Ishikawa (cell line): ENCODE measurements around the gene SEL1L3.

ENCODE experiments used
- CEBPB ChIP-seq: IDR thresholded peaks from 2 replicates; pipeline ENCODE4 v1.6.1; 2012
- CREB1 ChIP-seq: IDR thresholded peaks from 2 replicates; pipeline ENCODE4 v1.6.1; 2012; ENCODE audit warnings: low read depth
- EGR1 ChIP-seq: IDR thresholded peaks from 2 replicates; pipeline ENCODE4 v1.6.1; 2012
- EP300 ChIP-seq: IDR thresholded peaks from 2 replicates; pipeline ENCODE4 v1.6.1; 2012; ENCODE audit warnings: borderline replicate concordance
- FOXM1 ChIP-seq: IDR thresholded peaks from 2 replicates; pipeline ENCODE4 v1.6.1; 2012; ENCODE audit warnings: low read depth, borderline replicate concordance
- NFIC ChIP-seq: IDR thresholded peaks from 2 replicates; pipeline ENCODE4 v1.6.1; 2012
- RAD21 ChIP-seq: IDR thresholded peaks from 2 replicates; pipeline ENCODE4 v1.6.1; 2012; ENCODE audit warnings: low read depth
- TAF1 ChIP-seq: IDR thresholded peaks from 2 replicates; pipeline ENCODE4 v1.6.1; 2012; ENCODE audit warnings: low read depth, mild to moderate bottlenecking
- TCF12 ChIP-seq: IDR thresholded peaks from 2 replicates; pipeline ENCODE4 v1.6.1; 2012; ENCODE audit warnings: low read depth
- TEAD4 ChIP-seq: IDR thresholded peaks from 2 replicates; pipeline ENCODE4 v1.6.1; 2012
- YY1 ChIP-seq: IDR thresholded peaks from 2 replicates; pipeline ENCODE4 v1.6.1; 2012; ENCODE audit warnings: low read depth
- ZBTB7A ChIP-seq: IDR thresholded peaks from 2 replicates; pipeline ENCODE4 v1.6.1; 2012; ENCODE audit warnings: low read depth
- TF ChIP-seq, protein P1 (sequence below): IDR thresholded peaks from 2 replicates; pipeline ENCODE4 v1.6.1; 2012
- TF ChIP-seq, protein P2 (sequence below): IDR thresholded peaks from 2 replicates; pipeline ENCODE4 v1.6.1; 2012
- TF ChIP-seq, protein P3 (sequence below): IDR thresholded peaks from 2 replicates; pipeline ENCODE4 v1.6.1; 2012; ENCODE audit warnings: low read depth, mild to moderate bottlenecking

The SEL1L3 gene

DNA sequence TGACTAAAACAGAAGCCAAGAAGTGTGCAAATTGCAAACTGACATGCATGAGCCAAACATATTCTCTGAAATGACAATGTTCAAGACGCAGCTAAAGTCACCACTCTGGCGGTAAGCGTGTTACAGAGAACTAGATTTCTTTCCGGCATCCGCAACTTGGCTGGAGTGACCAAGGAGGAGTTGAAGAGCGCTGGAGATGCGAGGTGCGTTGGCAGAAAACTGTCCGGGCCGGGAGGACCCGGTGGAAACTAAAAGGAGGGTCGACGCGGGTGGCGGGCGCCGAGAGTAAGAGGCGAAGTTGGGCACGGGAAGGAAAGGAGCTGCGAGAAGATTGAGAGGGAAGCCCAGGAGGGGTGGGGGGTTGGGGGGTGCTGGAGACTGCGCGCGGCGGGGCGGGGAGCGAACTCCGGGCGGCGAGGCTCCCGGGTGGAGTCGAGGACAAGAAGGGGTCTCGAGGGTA is 807 bp downstream of the SEL1L3 start:
- TF ChIP-seq FOXM1 (no peak), YY1 (no peak), RAD21 (no peak), TCF12 (no peak), TAF1 (no peak), CREB1 (no peak)

DNA sequence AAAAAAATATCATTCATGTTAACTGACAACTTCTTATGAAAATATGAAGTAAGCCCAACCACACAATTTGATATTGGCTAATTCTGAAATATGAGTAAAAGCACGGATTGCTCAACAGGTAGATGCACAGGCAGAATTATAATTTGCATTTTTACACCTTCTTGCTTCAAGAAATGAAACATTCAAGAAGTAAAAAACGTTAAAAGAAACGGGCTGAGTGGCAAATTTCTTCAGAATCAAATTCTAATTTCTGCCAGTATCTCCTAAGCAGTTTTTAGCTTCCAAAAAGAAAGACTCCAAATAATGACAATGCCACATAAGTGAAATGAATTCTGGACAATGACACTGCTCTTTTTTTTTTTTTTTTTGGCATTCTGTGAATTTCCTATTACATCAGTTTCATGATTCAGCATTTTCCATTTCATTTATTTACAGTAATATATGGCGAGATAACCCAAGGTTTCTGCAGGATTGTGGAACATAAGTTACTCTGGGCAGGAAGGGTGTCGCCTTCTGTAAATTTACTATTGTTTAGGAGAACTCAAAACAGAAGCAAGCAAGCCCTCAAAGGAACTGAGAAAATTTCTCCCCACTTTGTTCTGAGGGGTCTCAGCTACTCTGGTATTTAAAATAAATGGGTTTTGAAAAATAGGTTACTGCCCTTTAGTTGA is 1.4 kb downstream of the SEL1L3 start:
- TF ChIP-seq CEBPB (peak; percentile 72), TEAD4 (no peak)

DNA sequence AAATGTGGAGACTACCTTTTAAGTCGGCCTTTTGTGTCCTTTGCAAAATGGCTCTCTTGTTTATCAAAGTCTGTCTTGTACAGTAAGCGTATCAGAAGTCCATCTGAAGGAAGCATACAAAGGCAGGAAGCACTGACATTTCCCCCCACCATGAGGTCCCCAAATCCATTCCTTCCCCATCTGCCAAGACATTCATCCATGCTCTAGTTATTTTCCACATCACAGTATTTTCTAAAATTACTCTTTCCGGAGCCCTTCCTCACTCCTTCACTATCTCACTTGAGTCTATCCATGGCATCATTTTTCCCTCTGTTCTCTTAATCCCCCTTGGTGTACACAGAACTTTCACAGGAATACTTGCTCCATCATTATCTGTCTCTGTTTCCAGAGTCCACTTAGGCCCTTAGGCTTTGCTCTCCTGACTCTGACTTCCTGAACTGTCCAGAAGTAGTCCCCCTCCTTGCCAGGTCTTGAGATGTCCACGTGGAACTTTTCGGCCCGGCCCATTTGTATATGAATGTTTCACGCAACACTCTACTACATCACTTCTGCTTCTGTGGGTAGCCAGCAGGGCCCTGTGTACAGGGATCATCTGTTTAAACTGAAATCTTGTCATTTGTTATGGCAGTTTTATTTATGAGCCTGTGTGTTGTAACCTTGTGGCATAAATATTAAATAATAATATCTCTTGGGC is 2.1 kb downstream of the SEL1L3 start:
- TF ChIP-seq EGR1 (no peak), YY1 (no peak), EP300 (no peak), NFIC (no peak), TCF12 (no peak), RAD21 (no peak), TEAD4 (no peak)
- TF ChIP-seq, protein P1, sequence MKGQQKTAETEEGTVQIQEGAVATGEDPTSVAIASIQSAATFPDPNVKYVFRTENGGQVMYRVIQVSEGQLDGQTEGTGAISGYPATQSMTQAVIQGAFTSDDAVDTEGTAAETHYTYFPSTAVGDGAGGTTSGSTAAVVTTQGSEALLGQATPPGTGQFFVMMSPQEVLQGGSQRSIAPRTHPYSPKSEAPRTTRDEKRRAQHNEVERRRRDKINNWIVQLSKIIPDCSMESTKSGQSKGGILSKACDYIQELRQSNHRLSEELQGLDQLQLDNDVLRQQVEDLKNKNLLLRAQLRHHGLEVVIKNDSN = no peak
- TF ChIP-seq, protein P2, sequence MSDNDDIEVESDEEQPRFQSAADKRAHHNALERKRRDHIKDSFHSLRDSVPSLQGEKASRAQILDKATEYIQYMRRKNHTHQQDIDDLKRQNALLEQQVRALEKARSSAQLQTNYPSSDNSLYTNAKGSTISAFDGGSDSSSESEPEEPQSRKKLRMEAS = no peak
- TF ChIP-seq, protein P3, sequence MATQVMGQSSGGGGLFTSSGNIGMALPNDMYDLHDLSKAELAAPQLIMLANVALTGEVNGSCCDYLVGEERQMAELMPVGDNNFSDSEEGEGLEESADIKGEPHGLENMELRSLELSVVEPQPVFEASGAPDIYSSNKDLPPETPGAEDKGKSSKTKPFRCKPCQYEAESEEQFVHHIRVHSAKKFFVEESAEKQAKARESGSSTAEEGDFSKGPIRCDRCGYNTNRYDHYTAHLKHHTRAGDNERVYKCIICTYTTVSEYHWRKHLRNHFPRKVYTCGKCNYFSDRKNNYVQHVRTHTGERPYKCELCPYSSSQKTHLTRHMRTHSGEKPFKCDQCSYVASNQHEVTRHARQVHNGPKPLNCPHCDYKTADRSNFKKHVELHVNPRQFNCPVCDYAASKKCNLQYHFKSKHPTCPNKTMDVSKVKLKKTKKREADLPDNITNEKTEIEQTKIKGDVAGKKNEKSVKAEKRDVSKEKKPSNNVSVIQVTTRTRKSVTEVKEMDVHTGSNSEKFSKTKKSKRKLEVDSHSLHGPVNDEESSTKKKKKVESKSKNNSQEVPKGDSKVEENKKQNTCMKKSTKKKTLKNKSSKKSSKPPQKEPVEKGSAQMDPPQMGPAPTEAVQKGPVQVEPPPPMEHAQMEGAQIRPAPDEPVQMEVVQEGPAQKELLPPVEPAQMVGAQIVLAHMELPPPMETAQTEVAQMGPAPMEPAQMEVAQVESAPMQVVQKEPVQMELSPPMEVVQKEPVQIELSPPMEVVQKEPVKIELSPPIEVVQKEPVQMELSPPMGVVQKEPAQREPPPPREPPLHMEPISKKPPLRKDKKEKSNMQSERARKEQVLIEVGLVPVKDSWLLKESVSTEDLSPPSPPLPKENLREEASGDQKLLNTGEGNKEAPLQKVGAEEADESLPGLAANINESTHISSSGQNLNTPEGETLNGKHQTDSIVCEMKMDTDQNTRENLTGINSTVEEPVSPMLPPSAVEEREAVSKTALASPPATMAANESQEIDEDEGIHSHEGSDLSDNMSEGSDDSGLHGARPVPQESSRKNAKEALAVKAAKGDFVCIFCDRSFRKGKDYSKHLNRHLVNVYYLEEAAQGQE = no peak

DNA sequence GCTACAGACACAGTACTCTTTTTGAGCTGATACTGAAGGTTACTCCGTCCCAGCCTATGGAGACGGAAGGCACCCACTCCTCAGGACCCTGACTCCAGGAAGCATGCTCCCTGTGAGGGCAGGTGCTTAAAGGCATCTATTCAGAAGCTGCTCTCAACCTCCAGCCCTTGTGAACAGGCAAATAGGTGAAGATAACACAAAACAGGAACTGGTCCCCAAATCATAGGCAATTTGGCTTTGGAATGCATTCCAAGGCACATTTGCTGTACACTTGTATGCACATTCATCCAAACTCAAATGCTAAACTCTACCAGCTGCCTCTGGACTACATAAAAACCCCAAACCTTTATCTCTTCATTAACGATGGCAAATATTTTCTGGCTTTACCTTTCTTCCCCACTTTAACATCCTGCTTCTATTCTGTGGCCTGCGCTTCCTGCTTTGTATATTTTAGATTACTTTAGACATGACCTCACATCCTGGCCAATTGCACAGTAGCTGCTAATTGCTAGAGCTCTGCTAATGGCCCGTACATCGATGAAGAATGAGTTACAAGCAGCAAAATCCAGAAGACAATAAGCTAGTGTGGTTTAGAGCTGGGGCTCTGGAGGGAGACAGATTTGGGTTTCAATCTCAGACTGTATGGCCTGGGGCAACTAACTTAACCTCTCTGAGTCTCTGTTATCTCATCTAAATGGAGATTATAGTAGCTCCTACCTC is 3.2 kb downstream of the SEL1L3 start:
- TF ChIP-seq EP300 (no peak), TEAD4 (no peak), EGR1 (no peak), NFIC (no peak)
- TF ChIP-seq, protein P1 = no peak
- TF ChIP-seq, protein P3 = no peak
- TF ChIP-seq, protein P2 = no peak

DNA sequence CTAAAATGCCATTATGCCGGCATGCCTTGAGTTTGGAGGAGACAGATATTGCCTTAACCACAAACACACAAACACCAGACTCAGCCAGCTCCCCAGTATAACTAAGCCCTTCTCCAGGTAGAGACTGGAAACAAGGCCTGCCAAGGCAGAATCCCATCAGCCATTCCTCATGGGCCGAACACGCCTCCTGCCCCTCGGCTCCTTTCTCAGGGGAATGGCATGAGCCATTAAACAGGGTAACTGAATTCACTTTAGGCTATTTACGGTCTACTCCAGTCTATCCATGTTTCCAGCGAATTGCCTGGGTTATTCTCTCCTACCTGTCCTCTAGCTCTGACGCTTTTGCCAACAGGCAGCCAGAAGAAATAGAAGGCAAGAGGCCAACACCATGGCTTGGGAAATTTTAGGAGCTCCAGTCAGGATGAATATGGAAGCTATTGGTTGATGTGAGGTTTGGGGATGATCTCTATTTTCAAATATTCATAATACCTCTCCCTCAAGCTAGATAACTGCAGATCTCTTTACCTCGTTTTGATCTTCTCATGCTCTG is 4.9 kb downstream of the SEL1L3 start:
- no peak for TF ChIP-seq ZBTB7A
- no peak for TF ChIP-seq CEBPB
- no peak for TF ChIP-seq TEAD4
- TF ChIP-seq TAF1 = no peak
- TF ChIP-seq, protein P2 = no peak
- TF ChIP-seq TCF12 = no peak
- no peak for TF ChIP-seq EGR1
- TF ChIP-seq, protein P1 = no peak
- no peak for TF ChIP-seq YY1
